Measurements from ENCODE around the gene FECH. TPM values are rescaled to one million over a fixed set of nuclear protein-coding genes. Genes with fewer than 3 reads are reported as not detected.

Gene FECH
- polyA plus RNA-seq, 4 donors, result 37.8 to 45.3 (median 39.6) TPM

- no peak for DNase-seq (ENCODE audit: low read depth in 4 of 4, low spot score in 2 of 4)
Measured at GRCh38 chr18:57583297-57583835, 3.1 kb downstream of the FECH start.

DNA sequence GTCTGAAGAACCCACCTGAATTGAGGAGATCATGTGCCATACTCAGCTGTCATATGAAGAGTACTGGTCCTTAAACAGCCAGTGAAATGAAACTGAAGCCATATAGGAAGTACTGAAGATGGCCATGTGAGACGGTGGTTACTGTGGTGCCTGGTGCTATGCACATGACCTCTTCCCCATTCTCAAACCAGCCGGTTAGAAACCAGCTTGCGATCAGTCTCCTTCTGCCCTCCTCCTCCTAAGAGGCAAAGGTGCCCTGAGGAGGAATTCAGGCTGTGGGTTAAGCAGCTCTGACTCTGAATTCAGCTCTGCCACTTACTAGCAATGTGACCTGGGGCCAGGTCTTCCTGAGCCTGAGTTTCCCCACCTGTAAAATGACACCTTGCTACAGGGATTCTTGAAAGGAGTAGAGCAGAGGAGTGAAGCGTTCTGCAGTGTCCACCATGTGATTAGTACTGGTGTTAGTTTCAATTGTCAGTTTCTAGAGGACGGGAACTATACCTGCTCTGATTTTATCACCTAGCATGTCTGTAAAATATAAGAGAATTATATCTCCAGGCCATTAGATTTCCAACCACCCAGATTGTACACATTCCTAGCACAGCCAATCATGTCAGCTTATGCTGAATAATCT lies 5.1 kb downstream of the FECH start:
- no peak for DNase-seq (ENCODE audit: low read depth in 4 of 4, low spot score in 2 of 4)

DNA sequence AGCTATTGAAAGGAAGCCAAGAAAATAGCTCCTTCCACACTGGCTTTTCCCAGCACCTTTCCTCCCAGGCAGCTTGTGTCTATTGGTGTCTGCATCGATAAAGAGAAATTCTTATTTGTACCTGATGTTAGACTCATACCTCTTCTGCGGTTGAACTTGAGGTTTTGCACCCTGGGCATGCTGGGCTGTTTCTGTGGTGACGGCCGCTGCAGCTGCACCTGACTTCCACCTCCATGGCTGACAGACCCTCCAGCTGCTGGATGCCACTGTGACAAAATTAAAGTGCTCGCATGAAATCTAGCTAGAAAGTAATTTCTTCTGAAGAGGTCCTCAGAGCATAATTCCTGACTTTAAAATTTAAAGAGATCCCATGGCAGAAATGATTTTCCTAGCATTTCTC lies 6.6 kb downstream of the FECH start:
- no peak for DNase-seq (ENCODE audit: low read depth in 4 of 4, low spot score in 2 of 4)

DNA sequence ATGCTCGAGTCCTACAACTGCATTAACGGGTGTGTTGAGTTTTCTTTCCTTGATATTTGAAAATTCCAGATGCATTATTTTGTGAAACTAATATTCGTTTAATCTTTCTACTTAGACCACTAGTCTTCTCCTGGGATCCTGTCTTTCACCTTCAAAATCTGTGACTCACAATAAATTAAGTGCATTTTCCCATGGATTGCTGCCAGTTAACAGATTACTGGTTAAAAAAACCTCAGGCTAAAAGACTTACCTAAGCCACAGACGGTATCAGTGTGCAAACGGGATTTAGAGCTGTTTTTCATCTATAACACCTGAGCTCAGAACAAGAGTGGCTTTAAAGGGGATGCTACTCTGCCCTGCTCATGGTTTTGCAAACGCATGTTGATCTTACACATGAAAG lies 10.2 kb downstream of the FECH start:
- DNase-seq (ENCODE audit: low read depth in 4 of 4, low spot score in 2 of 4), result no peak

DNA sequence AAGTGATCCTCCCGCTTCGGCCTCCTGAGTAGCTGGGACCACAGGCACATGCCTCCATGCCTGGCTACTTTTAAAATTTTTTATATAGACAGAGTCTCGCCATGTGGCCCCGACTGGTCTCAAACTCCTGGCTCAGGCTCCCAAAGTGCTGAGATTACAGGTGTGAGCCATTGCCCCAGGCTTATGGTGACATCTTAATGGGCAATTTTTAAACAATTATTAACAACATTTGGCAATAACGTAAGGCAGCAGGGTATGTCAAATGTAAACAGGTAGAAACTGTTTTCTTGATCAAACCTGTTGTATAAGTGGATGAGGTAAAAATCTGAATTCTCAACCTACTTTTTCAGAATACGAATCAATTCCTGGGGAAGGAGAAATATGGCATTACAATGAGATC lies 11.0 kb downstream of the FECH start:
- DNase-seq (ENCODE audit: low read depth in 4 of 4, low spot score in 2 of 4), result no peak

DNA sequence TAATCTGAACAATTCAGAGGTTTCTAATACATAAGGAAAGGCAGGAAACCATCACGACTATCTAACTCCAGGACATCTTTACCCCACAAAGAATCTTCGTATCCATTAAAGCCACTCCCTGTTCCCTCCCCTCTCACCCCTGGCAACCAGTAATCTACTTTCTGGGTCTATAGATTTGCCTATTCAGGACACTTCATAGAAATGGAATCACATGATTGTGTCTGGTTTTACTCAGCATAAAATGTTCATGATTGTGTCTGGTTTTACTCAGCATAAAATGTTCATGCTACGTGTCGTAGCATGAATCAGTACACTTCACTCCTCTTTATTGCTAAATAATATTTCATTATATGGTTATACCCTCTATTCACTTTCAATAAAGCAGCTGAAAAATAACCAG lies 11.6 kb downstream of the FECH start:
- no peak for DNase-seq (ENCODE audit: low read depth in 4 of 4, low spot score in 2 of 4)

- DNase-seq (ENCODE audit: low read depth in 4 of 4, low spot score in 2 of 4), result no peak
Measured at GRCh38 chr18:57570162-57570561, 16.3 kb downstream of the FECH start.

GRCh38 chr18:57569133-57569532 lies 17.4 kb downstream of the FECH start:
- DNase-seq (ENCODE audit: low read depth in 4 of 4, low spot score in 2 of 4), result no peak

- peak in 1 of 4 donors; percentile 37 for DNase-seq (ENCODE audit: low read depth in 4 of 4, low spot score in 2 of 4)
Measured at GRCh38 chr18:57561728-57562423, 24.6 kb downstream of the FECH start.

GRCh38 chr18:57561261-57561660 lies 25.2 kb downstream of the FECH start:
- no peak for DNase-seq (ENCODE audit: low read depth in 4 of 4, low spot score in 2 of 4)

DNA sequence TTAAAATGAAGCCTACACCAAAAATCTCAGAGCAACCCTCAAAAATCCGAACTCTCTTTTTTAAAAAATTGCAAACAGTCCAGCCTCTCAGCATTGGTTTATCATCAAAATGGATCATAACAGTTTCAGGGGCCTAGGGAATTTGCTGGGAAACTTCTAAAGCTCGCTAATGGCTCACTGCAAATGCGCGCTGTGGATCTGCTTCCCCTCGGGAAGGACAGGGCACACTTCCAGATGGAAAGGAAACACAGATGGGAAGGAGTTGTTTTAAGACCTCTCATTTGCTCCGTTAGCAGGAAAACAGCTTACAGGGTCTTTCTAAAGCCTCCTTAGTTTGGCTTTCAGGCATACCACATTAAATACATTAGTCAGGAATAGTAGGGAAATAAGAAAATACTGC lies 27.2 kb downstream of the FECH start:
- no peak for DNase-seq (ENCODE audit: low read depth in 4 of 4, low spot score in 2 of 4)

- no peak for DNase-seq (ENCODE audit: low read depth in 4 of 4, low spot score in 2 of 4)
Measured at GRCh38 chr18:57555134-57555533, 31.4 kb downstream of the FECH start.

DNA sequence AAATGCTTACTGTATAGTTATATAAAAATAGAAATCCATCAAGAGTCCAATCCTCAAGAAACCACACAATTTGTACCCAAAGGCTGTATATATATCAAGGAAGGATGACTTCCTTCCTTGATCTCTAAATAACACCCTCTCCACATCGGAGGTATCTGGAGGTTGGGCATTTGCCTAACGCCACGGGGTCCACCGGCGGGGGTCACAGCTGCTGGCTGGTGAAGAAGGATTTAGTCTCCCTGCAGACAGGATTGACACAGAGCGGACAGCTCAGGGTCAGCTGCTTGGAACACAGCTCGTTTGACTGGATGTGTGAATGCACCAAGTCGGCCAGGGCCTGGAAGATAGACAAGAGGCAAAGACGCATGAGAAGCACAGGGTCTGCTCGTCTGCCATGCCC lies 36.0 kb downstream of the FECH start:
- DNase-seq (ENCODE audit: low read depth in 4 of 4, low spot score in 2 of 4), result no peak

DNA sequence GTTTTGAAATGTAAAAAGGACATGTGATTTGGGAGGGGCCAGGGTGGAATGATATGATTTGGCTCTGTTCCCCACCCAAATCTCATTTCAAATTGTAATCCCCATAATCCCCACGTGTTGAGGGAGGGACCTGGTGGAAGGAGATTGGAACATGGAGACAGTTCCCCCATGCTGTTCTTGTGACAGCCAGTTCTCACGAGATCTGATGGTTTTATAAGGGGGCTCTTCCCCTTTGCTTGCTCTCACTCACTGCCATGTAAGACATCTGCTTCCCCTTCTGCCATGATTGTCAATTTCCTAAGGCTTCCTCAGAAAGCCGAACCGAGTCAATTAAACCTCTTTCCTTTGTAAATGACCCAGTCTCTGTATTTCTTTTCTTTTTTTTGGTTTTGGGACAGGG lies 39.2 kb downstream of the FECH start:
- no peak for DNase-seq (ENCODE audit: low read depth in 4 of 4, low spot score in 2 of 4)

DNA sequence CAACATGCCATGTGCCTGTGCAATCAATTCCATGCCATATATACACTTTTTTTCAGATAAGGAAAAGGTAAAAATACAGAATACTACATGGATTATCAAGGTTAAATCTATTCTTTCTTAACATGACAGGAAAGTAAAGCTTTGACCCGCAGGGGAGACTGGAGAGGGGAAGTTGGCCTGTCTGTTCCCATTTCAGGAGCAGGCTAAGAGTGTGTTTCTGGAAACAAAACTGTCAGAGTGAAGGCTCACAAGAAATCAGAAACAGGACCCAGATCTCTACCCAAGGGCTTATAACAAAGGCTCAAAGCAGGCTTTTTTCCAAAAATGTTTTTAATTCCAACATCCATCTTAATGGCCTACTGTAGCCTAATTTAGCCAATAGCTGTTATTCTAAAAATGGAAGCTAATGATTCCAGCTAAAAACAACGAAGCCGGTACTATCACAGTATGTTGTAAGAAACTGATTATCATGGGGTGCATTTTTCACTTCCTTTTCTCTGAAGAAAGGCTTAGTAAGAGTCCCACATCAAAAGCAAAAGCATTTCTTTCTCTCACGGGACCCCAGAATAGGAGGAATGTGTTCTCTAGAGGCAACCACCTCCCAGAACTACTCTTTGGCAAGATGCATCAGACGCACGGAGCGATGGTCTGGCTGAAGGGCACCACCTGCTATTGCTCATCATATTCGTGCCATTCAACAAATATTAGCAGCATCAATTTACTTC lies 41.4 kb downstream of the FECH start:
- DNase-seq (ENCODE audit: low read depth in 4 of 4, low spot score in 2 of 4), result no peak

- no peak for DNase-seq (ENCODE audit: low read depth in 4 of 4, low spot score in 2 of 4)
Measured at GRCh38 chr18:57543560-57543959, 42.9 kb downstream of the FECH start.

- DNase-seq (ENCODE audit: low read depth in 4 of 4, low spot score in 2 of 4), result no peak
Measured at GRCh38 chr18:57542812-57543427, 43.6 kb downstream of the FECH start.

DNA sequence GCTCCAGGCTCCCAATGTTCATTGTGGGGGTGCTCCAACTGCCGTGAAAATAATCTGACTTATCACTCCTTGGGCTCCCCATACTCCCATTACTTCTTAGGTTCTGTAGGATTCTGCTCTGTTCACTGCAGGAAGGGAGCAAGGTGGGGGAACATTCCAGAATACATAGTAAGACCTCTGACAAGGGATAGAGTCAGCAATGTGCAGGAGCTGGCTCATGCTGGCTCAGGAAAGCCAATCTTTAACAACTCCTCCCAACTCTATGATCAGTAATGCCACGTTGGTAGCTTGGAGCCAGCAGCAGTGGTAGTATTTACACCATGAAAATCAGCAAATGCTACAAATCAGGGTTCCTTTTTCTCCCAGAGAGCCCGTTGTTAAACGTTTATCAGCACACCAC lies 44.4 kb downstream of the FECH start:
- no peak for DNase-seq (ENCODE audit: low read depth in 4 of 4, low spot score in 2 of 4)

GRCh38 chr18:57539702-57540101 lies 46.8 kb downstream of the FECH start:
- no peak for DNase-seq (ENCODE audit: low read depth in 4 of 4, low spot score in 2 of 4)

GRCh38 chr18:57538614-57539013 lies 47.9 kb downstream of the FECH start:
- DNase-seq (ENCODE audit: low read depth in 4 of 4, low spot score in 2 of 4), result no peak

- DNase-seq (ENCODE audit: low read depth in 4 of 4, low spot score in 2 of 4), result no peak
Measured at GRCh38 chr18:57534511-57534909, 52.0 kb downstream of the FECH start.

All from left renal cortex interstitium (tissue), 4 donors.